ENCODE data around the gene MPZL2.

Gene MPZL2

GRCh38 chr11:118213201-118213600 lies 50.9 kb downstream of the MPZL2 start:
- no peak for TF ChIP-seq GATA3 (IDR thresholded peaks at IDR 0.05; ENCODE audit: low read depth, low read length)

DNA sequence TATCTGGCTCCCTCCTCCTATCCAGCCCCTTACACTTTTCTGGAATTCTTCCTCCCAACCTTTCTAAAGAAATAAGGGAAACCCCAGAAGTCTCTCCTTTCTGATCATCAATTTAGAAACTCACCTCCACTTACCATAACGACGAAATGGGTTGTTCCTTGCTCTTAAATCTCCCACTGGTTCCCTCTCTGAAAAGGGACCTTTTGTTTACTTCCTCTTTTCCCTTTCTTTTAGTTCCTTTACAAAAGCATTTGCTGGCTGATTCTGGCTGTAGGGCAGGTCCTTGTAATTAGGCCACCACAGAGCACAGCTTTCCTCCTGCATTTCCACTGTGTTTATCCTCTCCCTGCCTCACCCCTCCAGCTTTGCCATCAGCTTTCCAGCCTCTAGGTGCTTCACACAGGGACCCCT lies 51.3 kb downstream of the MPZL2 start:
- no peak for TF ChIP-seq GATA3 (IDR thresholded peaks at IDR 0.05; ENCODE audit: low read depth, low read length)
- no peak for TF ChIP-seq GATA2 (IDR thresholded peaks at IDR 0.05; ENCODE audit: low read depth, low read length)

DNA sequence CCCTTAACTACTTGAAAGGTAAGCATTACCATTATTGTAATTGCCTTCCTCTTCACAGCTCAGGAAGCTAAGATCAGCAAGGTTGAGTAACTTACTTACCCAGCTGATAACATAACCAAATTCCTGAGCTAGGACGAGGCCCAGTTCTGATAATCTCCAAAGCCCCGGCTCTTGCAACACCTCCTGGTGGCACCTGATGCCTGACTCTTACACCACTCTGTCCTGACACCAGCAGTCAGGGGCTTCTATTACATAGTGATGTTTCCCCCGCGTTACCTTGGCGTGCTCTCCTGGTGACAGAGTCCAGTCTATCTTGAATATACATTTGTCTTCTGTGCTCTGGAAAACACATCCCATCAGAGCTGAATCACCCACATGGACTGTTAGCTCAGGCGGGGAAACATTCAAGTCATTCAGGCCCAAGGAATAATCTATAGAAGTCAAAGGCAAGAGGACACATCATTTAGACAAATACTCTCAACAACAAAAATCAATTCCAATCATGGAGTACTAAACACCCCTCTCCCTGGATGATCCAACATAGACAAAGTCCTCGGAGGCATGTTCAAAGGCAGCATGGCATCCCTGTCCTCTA lies 51.9 kb downstream of the MPZL2 start:
- TF ChIP-seq GATA2 (IDR thresholded peaks at IDR 0.05; ENCODE audit: low read depth, low read length) (no peak), GATA3 (IDR thresholded peaks at IDR 0.05; ENCODE audit: low read depth, low read length) (no peak)

DNA sequence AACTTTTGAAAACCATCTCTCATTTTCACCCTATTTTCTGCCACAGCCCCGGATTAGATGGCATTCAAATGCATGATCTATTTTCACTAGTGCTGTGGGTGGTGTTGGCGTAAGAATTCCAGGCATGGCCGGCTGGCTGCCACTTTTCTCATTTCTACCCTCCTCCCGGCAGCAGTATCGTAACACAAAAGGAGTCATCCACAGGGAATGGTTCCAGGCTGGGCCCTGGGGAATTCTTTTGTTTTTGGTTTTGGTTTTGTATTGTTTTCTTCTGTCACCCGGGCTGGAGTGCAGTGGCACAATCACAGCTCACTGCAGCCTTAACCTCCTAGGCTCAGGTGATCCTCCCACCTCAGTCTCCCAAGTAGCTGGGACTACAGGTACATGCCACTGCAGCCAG lies 53.1 kb downstream of the MPZL2 start:
- TF ChIP-seq GATA2 (IDR thresholded peaks at IDR 0.05; ENCODE audit: low read depth, low read length), result no peak
- TF ChIP-seq GATA3 (IDR thresholded peaks at IDR 0.05; ENCODE audit: low read depth, low read length), result no peak

GRCh38 chr11:118210323-118210722 lies 53.8 kb downstream of the MPZL2 start:
- TF ChIP-seq GATA2 (IDR thresholded peaks at IDR 0.05; ENCODE audit: low read depth, low read length) (no peak), GATA3 (IDR thresholded peaks at IDR 0.05; ENCODE audit: low read depth, low read length) (no peak)

GRCh38 chr11:118209033-118209432 lies 55.1 kb downstream of the MPZL2 start:
- TF ChIP-seq GATA2 (IDR thresholded peaks at IDR 0.05; ENCODE audit: low read depth, low read length) (no peak), GATA3 (IDR thresholded peaks at IDR 0.05; ENCODE audit: low read depth, low read length) (no peak)

GRCh38 chr11:118207079-118207478 lies 57.0 kb downstream of the MPZL2 start:
- no peak for TF ChIP-seq GATA3 (IDR thresholded peaks at IDR 0.05; ENCODE audit: low read depth, low read length)

DNA sequence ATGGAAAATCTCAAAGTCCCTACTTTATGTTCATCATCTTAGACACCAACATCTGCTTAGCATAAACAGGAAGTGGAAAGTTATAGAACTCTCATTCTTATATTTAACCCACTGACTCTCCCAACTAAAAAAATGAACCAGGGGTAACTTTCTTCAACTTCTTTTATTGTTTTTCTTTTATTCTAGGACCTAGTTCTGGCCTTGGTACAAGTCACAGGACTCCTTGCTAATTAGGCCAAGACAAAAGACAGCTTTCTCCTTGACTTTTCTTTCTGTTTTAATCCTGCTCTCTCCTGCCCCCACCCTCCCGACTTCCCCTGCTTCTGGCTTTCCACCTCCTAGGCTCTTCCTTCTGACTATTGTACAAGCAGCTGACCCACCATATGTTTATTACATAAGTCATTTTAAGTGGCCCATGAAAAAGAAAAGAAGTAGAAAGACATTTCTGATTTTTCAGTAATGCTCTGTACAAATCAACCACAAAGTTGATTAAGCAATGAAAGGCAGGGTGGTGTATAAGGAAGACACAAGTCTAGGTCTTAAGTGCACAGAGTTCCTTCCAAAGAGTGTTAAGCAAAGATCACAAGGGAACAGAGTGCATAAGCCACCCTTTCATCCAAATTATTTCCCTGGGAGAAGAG lies 57.6 kb downstream of the MPZL2 start:
- no peak for TF ChIP-seq GATA2 (IDR thresholded peaks at IDR 0.05; ENCODE audit: low read depth, low read length)
- no peak for TF ChIP-seq GATA3 (IDR thresholded peaks at IDR 0.05; ENCODE audit: low read depth, low read length)

DNA sequence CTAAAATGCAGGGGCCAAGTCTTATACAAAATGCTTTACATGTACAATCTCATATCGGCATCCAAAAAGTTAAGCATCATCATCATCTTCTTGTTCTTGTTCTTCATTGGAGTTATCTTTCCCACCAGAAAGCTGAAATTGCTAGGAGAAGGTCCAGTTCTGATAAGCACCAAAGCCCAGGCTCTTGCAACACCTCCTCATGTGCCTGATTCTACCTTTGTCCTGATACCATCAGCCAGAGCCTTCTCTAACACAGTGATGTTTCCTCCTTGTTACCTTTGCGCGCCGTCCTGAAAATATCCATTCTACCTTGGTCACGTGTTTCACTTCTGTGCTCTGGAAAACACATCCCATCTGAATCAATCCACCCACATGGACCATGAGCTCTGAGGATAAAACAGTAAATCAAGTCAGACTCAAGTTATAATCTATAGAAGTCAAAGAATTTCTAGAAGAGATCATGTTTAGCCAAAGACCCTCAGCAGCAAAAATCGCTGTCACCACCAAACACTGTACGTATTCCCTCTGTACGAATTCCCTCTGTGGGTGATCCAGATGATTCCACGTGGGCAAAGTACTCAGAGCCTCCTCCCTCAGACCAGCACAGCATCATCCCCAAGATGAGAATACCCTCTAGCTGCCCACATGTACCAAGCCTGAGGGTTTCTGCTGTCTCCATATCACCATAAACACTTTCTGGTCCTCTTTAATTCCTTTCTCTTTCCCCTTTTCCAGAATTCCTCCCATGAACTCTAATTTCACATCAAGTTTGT lies 58.3 kb downstream of the MPZL2 start:
- no peak for TF ChIP-seq GATA2 (IDR thresholded peaks at IDR 0.05; ENCODE audit: low read depth, low read length)
- no peak for TF ChIP-seq GATA3 (IDR thresholded peaks at IDR 0.05; ENCODE audit: low read depth, low read length)

Data from SH-SY5Y (cell line).